Activated CD4-positive, alpha-beta T cell treated with anti-CD3 and anti-CD28 coated beads, Interleukin-2, Interleukin-4, amounts not matched to agents 100 ng/mL and 50 ng/mL, durations not matched to agents 16 hours and 8 hours (primary cell): ENCODE measurements around the gene UGGT1.

Source experiments
- DNase-seq: peaks from one replicate; pipeline ENCODE4 v3.0.0-alpha.2; 2020; ENCODE audit warnings: low spot score

Gene UGGT1

GRCh38 chr2:128108166-128108565, 17.2 kb downstream of the UGGT1 start:
- no peak for DNase-seq

- DNase-seq = no peak
Observed at GRCh38 chr2:128109243-128109642, 18.2 kb downstream of the UGGT1 start.

- no peak for DNase-seq
Observed at GRCh38 chr2:128115921-128116623, 25.1 kb downstream of the UGGT1 start.

- no peak for DNase-seq
Observed at GRCh38 chr2:128134573-128134972, 43.6 kb downstream of the UGGT1 start.

- no peak for DNase-seq
Observed at GRCh38 chr2:128137094-128137616, 46.2 kb downstream of the UGGT1 start.

GRCh38 chr2:128139624-128140023, 48.6 kb downstream of the UGGT1 start:
- no peak for DNase-seq

- no peak for DNase-seq
Observed at GRCh38 chr2:128145651-128146050, 54.7 kb downstream of the UGGT1 start.

- DNase-seq = no peak
Observed at GRCh38 chr2:128153786-128154185, 62.8 kb downstream of the UGGT1 start.

- no peak for DNase-seq
Observed at GRCh38 chr2:128154225-128154624, 63.2 kb downstream of the UGGT1 start.

GRCh38 chr2:128155970-128156369, 65.0 kb downstream of the UGGT1 start:
- no peak for DNase-seq

GRCh38 chr2:128156812-128157211, 65.8 kb downstream of the UGGT1 start:
- no peak for DNase-seq

GRCh38 chr2:128157644-128158043, 66.6 kb downstream of the UGGT1 start:
- no peak for DNase-seq

GRCh38 chr2:128158176-128158575, 67.2 kb downstream of the UGGT1 start:
- DNase-seq = no peak

- DNase-seq = no peak
Observed at GRCh38 chr2:128159437-128159836, 68.4 kb downstream of the UGGT1 start.

- DNase-seq = no peak
Observed at GRCh38 chr2:128160616-128161275, 69.7 kb downstream of the UGGT1 start.

- no peak for DNase-seq
Observed at GRCh38 chr2:128162266-128162665, 71.3 kb downstream of the UGGT1 start.

GRCh38 chr2:128164311-128164710, 73.3 kb downstream of the UGGT1 start:
- DNase-seq = no peak

GRCh38 chr2:128166746-128167353, 75.8 kb downstream of the UGGT1 start:
- DNase-seq = no peak

- no peak for DNase-seq
Observed at GRCh38 chr2:128169094-128169493, 78.1 kb downstream of the UGGT1 start.

- no peak for DNase-seq
Observed at GRCh38 chr2:128169497-128169896, 78.5 kb downstream of the UGGT1 start.

GRCh38 chr2:128169933-128170709, 79.1 kb downstream of the UGGT1 start:
- DNase-seq = no peak

GRCh38 chr2:128170776-128171175, 79.8 kb downstream of the UGGT1 start:
- DNase-seq = no peak
